Stimulated activated CD4-positive, alpha-beta T cell treated with anti-CD3 and anti-CD28 coated beads, Interleukin-1b, Interleukin-23, amount 100 ng/mL, for 24 hours (primary cell): ENCODE data around the gene DDB1.

Experiments
- DNase-seq, 4 experiments: peaks; one replicate each; pipeline ENCODE4 v3.0.0-alpha.2; 2020; ENCODE audit warnings: low read depth in 4 of 4, low spot score in 1 of 4

The DDB1 gene

GRCh38 chr11:61356706-61357105 lies 23.8 kb upstream of the DDB1 start:
- no peak for DNase-seq

- no peak for DNase-seq
Observed at GRCh38 chr11:61354208-61354607, 21.3 kb upstream of the DDB1 start.

- no peak for DNase-seq
Observed at GRCh38 chr11:61353131-61354067, 20.5 kb upstream of the DDB1 start.

- no peak for DNase-seq
Observed at GRCh38 chr11:61352038-61352437, 19.1 kb upstream of the DDB1 start.

- no peak for DNase-seq
Observed at GRCh38 chr11:61350803-61351202, 17.9 kb upstream of the DDB1 start.

- DNase-seq = no peak
Observed at GRCh38 chr11:61350336-61350735, 17.4 kb upstream of the DDB1 start.

GRCh38 chr11:61349916-61350315 lies 17.0 kb upstream of the DDB1 start:
- no peak for DNase-seq

GRCh38 chr11:61349189-61349751 lies 16.4 kb upstream of the DDB1 start:
- DNase-seq = no peak

GRCh38 chr11:61347916-61348461 lies 15.1 kb upstream of the DDB1 start:
- DNase-seq = no peak

- DNase-seq = no peak
Observed at GRCh38 chr11:61345954-61346843, 13.3 kb upstream of the DDB1 start.

GRCh38 chr11:61345170-61345610 lies 12.3 kb upstream of the DDB1 start:
- no peak for DNase-seq

GRCh38 chr11:61343792-61344745 lies 11.2 kb upstream of the DDB1 start:
- no peak for DNase-seq

GRCh38 chr11:61342207-61342803 lies 9.4 kb upstream of the DDB1 start:
- no peak for DNase-seq

GRCh38 chr11:61341706-61342105 lies 8.8 kb upstream of the DDB1 start:
- no peak for DNase-seq

- DNase-seq = no peak
Observed at GRCh38 chr11:61340979-61341378, 8.1 kb upstream of the DDB1 start.

GRCh38 chr11:61339490-61339878 lies 6.6 kb upstream of the DDB1 start:
- DNase-seq = no peak

- DNase-seq = no peak
Observed at GRCh38 chr11:61338783-61339489, 6.0 kb upstream of the DDB1 start.

- no peak for DNase-seq
Observed at GRCh38 chr11:61337706-61338470, 5.0 kb upstream of the DDB1 start.
